GM13977 (cell line): ENCODE results near the gene CENPM.

Source experiments
- DNase-seq: peaks from one replicate; pipeline ENCODE4 v3.0.0; 2012; ENCODE audit warnings: low spot score
- CTCF ChIP-seq: IDR thresholded peaks from 2 replicates; pipeline ENCODE4 v1.5.1; 2012; ENCODE audit warnings: mild to moderate bottlenecking, control low read depth; ENCODE audit not compliant: insufficient read depth; ENCODE audit errors: extremely low read depth, missing control alignments
- in situ Hi-C: fragments of 300-500 bp; cut with MboI; formaldehyde crosslinking; loops from one replicate; pipeline ENCODE4 v1.12.0; 2022; ENCODE audit warnings: low sequenced_read_pairs, low pct_unique_long_range_greater_than_20kb, mixed read lengths, inconsistent platforms; ENCODE audit not compliant: unreplicated experiment

CENPM gene

GRCh38 chr22:41906822-41907221, 40.1 kb downstream of the CENPM start:
- DNase-seq, result no peak
- no peak for TF ChIP-seq CTCF
- in situ Hi-C loops, result no loop called here

DNA sequence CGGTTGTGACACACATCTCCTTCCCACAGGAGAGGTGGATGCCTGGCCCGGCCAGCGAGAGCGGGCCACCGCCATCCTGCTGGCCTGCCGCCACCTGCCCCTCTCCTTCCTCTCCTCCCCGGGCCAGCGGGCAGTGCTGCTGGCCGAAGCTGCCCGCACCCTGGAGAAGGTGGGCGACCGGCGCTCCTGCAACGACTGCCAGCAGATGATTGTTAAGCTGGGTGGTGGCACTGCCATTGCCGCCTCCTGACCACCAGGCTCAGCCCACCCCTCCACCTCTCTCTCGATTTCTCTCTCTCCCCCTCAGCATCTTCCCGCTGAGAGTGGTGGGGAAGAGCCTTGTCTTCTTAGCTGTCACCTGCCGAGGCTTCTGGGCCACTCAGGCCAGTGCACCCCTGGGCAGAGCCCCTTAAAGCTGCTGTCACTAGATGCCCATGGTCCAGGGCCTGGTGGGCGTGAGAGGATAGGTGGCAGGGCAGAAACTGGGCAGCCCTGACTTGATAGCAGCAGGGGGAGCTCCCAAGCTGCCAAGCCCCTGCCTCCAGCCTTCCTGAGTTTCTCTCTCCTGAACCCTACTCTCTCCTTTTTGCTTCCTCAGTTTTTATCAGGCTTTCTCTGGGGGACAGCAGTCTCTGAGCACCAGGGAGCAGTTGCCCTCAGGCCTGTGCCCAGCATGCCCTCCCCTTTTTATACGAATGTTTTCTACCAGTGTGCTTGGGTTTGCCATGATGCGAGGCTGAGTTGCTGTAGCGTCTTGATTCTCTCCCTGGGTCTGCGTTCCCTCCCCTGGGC, 41.3 kb downstream of the CENPM start:
- in situ Hi-C loops, result no loop called here
- no peak for DNase-seq
- no peak for TF ChIP-seq CTCF

DNA sequence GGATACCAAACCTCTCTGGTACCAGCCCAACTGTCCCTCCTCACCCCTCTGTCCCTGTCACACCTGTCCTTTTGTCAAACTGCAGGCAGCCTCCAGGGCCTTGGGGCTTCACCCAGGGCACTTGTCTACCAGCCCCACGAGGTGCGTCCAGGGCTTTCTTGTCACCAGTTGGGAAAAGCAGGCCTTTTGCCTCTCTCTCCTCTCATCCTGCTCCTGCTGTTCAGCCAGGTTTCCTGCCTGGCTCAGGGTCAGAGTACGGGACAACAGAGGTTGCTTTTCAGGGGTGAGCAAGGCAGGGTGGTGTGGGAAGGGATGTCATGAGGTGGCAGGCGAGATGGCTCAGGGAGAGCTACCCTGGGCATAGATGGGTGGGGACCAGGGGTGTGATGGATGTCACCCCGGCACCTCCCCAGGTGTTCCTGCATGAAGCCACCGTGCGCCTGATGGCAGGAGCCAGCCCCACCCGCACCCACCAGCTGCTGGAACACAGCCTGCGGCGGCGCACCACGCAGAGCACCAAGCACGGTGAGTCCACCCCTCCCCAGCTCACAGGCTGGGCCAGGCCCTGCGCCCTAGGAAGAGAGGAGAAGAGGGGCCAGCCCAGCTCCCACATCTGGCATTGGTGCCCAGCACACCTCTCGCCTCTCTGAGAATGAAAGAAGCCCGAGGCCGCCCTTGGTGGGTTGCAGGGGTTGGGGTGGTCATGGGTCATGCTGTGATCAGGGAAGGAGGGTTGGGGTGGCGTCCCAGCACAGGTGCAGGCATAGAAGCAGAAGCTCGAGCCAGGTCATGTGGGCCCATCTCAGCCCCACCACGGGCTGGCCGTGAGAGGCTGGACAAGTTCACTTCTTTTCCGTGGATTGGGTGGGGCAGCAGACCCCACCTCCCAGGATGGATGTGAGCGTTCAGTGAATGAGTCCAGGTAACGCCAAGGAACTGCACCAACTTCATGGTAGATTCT, 42.2 kb downstream of the CENPM start:
- TF ChIP-seq CTCF, result no peak
- in situ Hi-C loops, result no loop called here
- DNase-seq, result no peak

DNA sequence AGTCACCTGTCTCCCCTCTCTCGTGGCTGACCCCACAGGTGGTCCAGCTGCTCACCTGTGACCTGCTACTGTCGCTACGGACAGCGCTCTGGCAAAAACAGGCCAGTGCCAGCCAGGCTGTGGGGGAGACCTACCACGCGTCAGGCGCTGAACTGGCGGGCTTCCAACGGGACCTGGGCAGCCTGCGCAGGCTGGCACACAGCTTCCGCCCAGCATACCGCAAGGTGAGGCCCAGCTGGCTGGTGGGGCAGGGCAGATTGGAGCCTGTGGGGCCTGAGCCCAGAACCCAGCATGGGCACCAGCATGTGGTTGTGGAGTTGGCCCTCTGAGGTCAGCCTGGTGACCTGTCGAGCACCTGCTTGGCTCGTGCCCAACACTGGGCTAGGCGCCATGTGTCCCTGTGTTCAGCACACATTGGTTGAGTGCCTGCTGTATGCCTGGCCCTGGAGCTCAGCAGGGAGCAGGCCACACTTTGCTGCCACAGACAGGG, 44.0 kb downstream of the CENPM start:
- no peak for TF ChIP-seq CTCF
- in situ Hi-C loops, result no loop called here
- no peak for DNase-seq

- no peak for DNase-seq
- in situ Hi-C loops, result no loop called here
- TF ChIP-seq CTCF, result no peak
Observed at GRCh38 chr22:41902016-41902415, 44.9 kb downstream of the CENPM start.

GRCh38 chr22:41900652-41901312, 46.2 kb downstream of the CENPM start:
- no peak for TF ChIP-seq CTCF
- DNase-seq, result no peak

More at GRCh38 chr22:41900652-41901312, 46.2 kb downstream of the CENPM start:
- in situ Hi-C loops, result no loop called here
